ENCODE data around the gene ERF.

ERF gene

DNA sequence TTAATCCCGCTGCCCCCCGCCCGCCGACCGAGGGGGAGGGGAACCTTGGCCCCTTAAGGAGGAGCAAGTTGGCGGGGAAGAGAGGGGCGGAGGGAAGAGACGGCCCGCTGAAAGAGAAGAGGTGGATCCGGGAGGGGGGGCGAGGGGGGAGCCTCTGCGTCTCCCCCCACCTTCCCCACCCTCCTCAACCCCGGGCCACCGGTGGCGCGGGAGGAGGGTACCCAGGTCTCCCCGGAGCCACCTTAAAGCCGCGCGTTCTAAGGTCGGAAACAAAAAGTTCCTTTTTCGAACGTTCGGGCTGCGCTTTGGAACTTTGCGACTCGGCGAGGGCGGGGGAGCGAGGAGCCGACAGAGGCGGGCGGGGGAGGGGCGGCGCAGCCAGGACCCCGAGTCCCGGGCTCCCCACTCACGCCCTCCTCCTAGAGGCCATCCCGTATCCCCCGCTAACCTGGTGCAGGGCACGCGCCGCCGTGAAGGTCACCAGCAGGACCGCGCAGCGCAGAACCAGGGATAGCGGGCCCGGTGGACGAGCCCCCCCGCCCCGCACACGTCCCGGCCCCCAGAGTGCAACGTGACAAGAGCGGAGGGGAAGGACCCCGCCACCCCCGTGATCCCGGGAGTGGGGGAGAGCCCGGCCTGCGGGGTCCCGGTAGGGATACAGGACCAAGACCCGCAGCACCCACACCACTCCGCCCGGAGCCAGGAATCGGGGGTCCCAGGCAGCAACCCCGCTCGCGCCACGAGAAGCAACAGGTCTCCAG, 659 bp downstream of the ERF start:
- peak; percentile 67 for DNase-seq (ENCODE audit: low read depth)

DNA sequence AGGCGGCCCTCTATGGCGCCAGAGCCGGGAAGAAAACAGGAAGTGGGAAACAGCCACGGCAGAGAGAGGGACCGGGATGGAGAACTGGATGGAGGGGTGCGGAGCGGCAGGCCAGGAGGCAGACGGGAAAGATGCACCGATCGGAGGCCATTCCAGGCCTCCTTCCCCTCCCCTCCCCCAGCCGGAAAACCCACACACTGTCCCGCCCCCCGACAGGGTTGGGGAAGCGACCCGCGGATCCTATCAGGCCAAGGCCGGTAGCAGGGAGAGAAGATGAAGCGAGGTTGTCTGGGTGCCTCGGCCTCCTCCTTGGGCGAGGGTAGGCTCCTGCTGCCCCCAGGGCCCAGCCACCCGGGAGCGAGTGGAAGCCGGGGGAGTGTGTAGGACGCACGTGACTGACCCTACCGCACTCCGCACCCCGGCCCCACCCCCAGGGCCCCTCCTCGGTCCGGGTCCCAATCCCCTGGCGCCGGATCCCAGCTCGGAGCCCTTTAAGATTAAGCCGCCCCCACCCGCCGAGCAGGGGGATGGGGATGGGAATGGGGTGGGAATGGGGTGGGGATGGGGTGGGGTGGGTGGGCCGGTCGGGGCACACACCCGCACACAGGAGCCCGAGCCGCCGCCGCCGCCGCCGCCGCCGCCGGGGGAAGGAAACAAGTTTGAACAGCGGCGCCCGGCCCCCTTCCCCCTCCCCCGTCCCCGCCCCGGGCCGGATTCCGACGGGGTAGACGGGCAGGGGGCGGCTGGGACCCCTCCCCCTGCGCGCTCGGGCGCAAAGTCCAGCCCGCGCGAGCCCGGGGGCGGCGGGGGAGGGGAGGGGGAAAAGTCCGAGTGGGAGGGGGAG, 1.5 kb downstream of the ERF start:
- DNase-seq (ENCODE audit: low read depth), result peak; percentile 45

DNA sequence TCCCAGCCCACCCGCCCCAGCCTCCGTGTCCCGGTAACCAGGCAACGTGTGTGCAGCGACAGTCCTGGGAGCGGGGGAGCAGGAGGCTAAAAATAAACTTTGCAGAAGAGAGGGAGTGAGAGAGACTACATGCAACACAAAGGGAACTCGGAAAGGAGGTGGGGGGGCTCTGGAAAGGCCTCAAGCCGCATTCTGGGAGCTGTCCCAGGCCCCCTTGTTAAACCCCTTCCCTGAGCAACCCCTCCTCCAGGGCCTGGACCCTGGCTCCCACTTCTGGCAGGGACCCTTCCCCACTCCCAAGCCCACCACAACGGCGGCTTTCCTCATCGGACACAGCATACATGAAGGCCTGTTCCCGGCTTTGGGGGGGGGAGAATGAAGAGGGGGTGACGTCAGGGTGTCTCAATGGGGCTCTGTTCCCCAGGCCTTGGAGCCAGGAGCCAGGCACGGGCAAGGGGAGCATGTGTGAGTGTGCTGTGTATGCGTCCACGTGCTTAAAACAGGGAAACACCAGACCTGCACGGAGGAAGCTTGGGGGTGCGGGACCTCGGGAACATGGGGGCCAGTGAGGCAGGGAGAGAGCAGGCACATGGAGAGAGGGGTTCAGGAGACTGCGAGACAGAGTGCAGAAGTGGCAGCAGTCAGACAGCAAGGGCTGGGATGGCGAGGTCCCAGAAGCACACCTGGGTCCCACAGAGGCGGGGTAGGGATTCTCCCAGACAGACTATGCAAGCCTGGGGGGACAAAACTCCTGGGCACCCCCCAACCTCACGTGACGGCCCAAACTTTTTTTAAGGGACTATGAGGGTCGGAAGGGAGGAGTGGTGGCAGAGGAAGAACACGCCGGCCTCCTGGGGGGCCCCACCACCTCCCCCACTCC, 2.3 kb downstream of the ERF start:
- no peak for DNase-seq (ENCODE audit: low read depth)

- DNase-seq (ENCODE audit: low read depth), result no peak
These were observed 3.2 kb downstream of the ERF start for GRCh38 chr19:42251572-42252358.

- no peak for DNase-seq (ENCODE audit: low read depth)
These were observed 4.0 kb downstream of the ERF start for GRCh38 chr19:42250666-42251531.

DNA sequence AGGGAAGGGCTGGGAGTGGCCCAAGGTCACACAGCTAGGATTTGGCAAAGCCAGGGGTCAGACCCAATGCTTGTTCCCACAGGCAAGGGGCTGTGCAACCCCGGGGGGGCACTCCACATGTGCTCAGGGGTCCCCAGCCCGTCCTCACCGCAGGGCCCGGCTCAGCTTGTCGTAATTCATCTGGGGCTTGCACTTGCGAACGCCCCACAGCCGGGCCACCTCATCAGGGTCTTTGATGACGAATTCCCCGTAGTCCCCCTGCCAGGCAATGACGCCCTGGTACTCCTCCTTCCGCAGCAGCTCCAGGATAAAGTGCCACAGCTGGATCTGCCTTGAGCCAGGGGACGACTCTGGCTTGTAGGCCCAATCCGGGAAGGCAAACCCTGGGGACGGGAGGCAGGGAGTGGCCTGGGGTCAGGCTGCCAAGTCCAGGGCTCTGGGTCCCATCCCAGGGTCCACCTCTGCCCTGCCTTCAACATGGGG, 4.7 kb downstream of the ERF start:
- DNase-seq (ENCODE audit: low read depth), result no peak

GRCh38 chr19:42249769-42250168, 5.2 kb downstream of the ERF start:
- DNase-seq (ENCODE audit: low read depth), result no peak

DNA sequence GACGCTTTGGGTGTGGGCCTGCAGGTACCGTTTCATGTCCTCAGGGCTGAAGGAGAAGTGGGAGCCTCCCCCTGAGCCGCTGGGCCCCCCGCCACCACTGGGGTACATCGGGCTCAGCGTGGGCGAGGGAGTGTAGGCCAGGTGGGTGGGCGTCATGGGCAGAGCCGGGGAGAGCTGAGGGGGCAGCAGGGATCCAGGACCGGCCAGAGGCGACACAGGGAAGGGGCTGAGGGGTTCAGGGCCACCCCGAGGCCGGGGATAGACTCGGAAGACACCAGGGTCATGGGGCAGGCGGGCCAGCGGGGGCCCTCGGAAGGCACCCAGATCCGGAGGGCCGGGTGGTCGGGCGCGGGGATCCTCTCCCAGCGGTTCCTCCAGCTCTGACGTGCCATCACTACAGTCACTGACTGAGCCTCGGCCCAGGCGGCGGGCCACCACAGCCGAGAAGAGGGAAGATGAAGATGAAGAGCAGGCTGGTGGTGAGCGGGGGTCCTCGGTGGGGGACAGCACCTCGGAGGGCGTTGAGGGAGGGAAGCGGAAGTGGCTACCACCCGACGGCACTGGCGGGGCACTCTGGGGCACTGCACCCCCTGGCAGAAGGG, 5.7 kb downstream of the ERF start:
- no peak for DNase-seq (ENCODE audit: low read depth)

- no peak for DNase-seq (ENCODE audit: low read depth)
These were observed 6.4 kb downstream of the ERF start for GRCh38 chr19:42248270-42249148.

DNA sequence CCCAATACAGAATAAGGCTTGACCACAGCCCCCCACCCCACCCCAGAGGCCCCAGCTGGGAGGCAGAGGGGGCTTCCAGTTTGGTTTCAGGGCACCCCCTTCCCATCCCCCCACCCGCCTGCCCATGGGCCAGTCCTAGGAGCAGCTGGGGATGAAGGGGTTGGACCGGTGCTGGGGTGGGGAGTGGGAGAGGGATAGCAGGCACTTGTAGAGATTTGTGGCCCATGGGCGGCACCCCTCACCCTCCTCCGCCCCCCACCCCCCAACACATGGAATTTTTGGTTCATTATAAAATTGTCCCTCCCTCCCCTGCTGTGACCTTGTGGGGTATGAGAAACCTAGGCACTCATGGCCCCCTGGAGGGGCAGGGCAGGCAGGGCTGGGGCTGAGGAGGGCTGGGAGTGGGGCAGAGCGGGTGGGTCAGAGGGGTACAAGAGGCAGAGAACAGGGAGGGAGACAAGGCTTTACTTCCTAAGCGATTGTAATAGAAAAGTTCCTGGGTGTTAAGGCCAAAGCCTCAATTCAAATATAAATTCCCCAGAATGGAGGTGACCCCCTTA, 7.2 kb downstream of the ERF start:
- DNase-seq (ENCODE audit: low read depth), result no peak

DNA sequence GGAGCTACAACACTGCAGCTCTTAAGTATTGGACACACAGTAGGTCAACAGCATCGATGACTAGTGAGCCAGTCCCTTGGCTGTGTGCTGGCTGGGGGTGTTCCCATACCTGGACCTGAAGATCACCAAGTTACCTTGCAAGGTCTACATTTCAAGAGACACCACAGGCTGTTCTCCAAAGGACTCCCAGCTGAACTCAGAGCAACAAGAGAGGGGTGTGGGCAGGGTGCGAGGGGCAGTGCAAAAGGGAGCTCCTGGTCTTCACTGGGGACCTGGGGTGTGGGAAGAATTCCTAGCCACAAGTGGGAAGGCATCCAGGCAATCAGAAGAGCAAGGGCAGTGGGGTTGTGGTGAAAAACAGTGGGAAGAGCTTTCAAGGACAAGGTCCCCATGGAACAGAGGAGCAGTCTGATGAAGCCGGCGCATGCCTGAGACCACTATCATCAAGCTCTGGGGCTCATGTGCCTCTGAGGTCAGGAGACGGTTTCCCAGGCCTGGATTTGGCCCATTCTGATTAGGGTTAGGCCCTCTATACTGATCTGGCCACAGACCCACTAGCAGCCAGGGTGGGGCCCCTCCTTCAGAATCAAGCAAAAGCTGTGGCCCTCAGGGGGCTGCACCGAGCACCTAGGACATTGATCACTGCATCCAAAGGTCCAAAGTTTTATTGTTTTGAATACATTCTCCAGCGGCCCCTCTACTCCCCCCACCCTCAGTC, 7.8 kb downstream of the ERF start:
- no peak for DNase-seq (ENCODE audit: low read depth)

GRCh38 chr19:42246143-42246921, 8.6 kb downstream of the ERF start:
- no peak for DNase-seq (ENCODE audit: low read depth)

DNA sequence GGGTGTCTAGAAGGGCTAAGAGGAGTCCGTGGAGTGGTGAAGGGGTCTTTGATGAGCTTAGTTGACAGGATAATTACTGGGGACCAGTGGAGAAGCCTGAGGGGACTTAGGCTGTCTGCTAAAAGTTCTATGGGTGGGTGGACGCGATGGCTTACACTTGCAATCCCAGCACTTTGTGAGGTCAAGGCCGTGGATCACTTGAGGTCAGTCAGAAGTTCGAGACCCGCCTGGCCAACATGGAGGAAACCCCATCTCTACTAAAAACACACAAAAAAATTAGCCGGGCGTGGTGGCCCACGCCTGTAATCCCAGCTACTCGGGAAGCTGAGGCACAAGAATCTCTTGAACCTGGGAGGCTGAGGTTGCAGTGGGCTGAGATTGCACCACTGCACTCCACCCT, 9.7 kb downstream of the ERF start:
- DNase-seq (ENCODE audit: low read depth), result no peak

GRCh38 chr19:42244347-42245220, 10.3 kb downstream of the ERF start:
- DNase-seq (ENCODE audit: low read depth), result peak; percentile 88

DNA sequence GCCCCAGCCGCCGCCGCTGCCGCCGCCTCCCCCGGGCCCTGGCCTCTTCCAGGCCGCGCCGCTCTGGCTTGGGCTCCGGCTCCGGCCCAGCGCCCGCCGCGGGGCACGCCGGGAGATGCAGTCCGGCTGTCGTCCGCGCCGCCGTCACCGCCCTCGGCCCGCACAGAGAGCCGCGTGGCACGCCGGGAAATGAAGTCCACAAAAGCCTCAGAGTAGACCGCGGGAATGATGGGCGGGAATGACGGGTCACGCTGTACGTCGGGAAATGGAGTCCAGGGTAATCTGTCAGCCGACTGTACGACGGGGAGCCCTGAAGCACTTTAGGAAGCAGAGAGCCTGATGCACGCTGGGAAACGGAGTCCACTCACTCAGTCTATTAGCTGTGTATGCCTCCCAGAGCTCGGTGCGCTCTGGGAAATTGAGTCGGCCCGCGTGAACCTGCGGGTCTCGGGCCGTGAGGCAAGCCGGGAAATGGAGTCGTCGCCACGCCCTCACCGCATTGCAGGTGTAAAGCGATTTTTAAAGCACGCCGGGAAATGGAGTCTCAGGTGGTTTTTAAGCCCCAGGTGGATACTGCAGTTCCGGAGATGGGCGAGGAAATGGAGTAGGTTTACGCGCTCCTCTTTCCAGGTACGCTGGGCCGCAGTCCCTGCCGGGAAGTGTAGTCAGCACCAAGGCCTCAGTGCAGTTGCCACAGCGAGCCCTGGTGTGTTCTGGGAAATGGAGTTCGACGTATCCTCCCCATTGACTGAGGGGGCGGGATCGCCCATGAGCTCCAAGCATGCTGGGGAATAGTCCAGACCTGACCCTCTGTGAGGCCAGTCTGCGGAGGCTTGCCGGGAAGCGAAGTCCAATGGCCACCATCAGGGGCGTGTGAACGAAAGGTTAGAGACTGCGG, 12.2 kb downstream of the ERF start, which contains the start of gene GSK3A:
TSS of gene GSK3A (minus strand) at position 91 of the 898 bp plus-strand sequence. CDS start 137 bp downstream, outside the sequence.
- peak; percentile 94 for DNase-seq (ENCODE audit: low read depth)

All from activated T-helper 9 cell treated with anti-CD3 and anti-CD28 coated beads, Interleukin-2, amount 50 U/mL, for 16 hours (primary cell).